Mucosa of descending colon (tissue), 3 donors: ENCODE data around the gene TH. TPM values are rescaled to one million over a fixed set of nuclear protein-coding genes. Genes with fewer than 3 reads are reported as not detected.

ENCODE experiments used
- ATAC-seq: fragments of 200-7000 bp; cut with Tn5 transposase; one replicate; pipeline ENCODE4 v1.9.1; 2020; ENCODE audit warnings: mild to moderate bottlenecking, moderate library complexity
- DNase-seq, 3 donors: peaks; one replicate each; pipeline ENCODE4 v3.0.0-alpha.2; 2020
- H3K36me3 ChIP-seq: fragments of 200-600 bp; one replicate; pipeline ENCODE4 v1.8.0; 2021; ENCODE audit warnings: low read depth, mild to moderate bottlenecking
- H3K4me1 ChIP-seq: fragments of 200-600 bp; one replicate; pipeline ENCODE4 v1.8.0; 2021; ENCODE audit warnings: low read depth, mild to moderate bottlenecking
- H3K4me3 ChIP-seq: fragments of 200-600 bp; one replicate; pipeline ENCODE4 v1.8.0; 2021; ENCODE audit warnings: mild to moderate bottlenecking
- H3K9me3 ChIP-seq: fragments of 200-600 bp; one replicate; pipeline ENCODE4 v1.8.0; 2021; ENCODE audit warnings: mild to moderate bottlenecking
- intact Hi-C, 2 donors: fragments of 100-400 bp; cut with DNase I in 1 of 2; cut with micrococcal nuclease in 1 of 2; formaldehyde crosslinking; loops; one replicate each; pipeline versions ENCODE4 v1.11.0 to v1.11.1; 2022; cut with DNase I, micrococcal nuclease
- total RNA-seq, 3 donors: library from RNA; stranded (reverse); fragmentation: NEBNext Ultra II Directional in 2 of 3; extraction: Animal tissue kit (Norgen Biotek cat#: 25700) in 2 of 3; gene quantifications; one replicate each; pipeline versions ENCODE4 v1.2.1 to v1.2.4, GENCODE V29; 2021 to 2023
- TF ChIP-seq, protein P1 (sequence below): fragments of 200-600 bp; IDR thresholded peaks from one replicate; pipeline ENCODE4 v1.8.0; 2022; ENCODE audit warnings: antibody characterized with exemption, mild to moderate bottlenecking
- donor health status: DM: no; HTN: no; CAD: no; lungs with moderate emphysema.
- donor health status: DM: no; HTN: no; CAD: no.
- donor health status: DM: no; HTN: yes; CAD: no.

TH gene
- total RNA-seq, 3 donors from 2014 or later = 0.17 TPM; not detected in 2

- peak; percentile 32 for ATAC-seq
- intact Hi-C loops = loop anchor here in 1 of 2 donors (10.0 kb wide), 1 partner anchor 92 kb away; no protein-coding TSS in a partner anchor
- Histone ChIP-seq H3K4me1 (peaks cover 13% of the 10 kb centered on the region), H3K4me3 (no peak overlapping the region), H3K9me3 (no peaks in the 10 kb centered on the region), H3K36me3 (no peaks in the 10 kb centered on the region)
- TF ChIP-seq, protein P1, sequence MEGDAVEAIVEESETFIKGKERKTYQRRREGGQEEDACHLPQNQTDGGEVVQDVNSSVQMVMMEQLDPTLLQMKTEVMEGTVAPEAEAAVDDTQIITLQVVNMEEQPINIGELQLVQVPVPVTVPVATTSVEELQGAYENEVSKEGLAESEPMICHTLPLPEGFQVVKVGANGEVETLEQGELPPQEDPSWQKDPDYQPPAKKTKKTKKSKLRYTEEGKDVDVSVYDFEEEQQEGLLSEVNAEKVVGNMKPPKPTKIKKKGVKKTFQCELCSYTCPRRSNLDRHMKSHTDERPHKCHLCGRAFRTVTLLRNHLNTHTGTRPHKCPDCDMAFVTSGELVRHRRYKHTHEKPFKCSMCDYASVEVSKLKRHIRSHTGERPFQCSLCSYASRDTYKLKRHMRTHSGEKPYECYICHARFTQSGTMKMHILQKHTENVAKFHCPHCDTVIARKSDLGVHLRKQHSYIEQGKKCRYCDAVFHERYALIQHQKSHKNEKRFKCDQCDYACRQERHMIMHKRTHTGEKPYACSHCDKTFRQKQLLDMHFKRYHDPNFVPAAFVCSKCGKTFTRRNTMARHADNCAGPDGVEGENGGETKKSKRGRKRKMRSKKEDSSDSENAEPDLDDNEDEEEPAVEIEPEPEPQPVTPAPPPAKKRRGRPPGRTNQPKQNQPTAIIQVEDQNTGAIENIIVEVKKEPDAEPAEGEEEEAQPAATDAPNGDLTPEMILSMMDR = no peak
- peak in 2 of 3 donors; percentile 45 to 47 for DNase-seq
These were observed 31.4 kb upstream of the TH start for GRCh38 chr11:2202900-2203439.

DNA sequence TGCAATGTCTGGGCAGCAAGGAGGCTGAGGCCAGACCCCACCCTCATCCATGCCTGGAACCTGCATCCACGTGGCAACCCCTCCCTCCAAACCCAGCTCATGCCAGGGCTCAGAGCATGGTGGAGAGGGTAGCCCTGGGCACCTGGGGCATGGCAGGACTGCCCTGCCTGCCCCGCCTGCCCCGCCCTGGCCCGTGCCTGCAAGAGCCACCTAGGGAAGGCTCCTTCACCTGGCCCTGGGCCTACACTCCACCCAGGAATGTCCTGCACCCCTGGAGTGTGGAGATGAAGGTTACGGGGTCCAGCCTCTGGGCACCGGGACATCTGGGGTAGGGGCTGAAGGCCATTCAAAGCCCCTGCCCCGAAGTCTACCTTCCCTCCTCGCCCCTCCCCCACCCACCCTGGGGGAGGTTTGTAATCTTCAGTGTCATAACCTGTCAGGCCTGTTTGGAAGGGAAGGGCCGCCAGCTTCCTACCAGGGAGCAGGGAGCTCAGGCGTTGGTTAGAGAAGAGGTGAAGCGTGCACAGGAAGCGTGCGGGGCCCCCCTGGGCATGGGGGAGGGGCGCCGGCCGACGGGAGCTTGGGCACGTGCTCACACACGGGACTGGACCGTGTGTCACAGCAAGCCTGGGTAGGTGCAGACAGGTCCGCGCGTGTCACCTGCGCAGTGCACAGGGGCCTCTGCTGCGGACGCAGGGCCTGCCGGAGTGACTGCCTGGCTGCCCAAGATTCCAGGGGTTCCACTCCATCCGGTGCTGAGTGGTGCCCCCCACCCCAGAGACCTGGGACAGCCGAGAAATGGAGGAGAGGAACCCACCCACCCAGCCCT, 30.7 kb upstream of the TH start:
- Histone ChIP-seq H3K4me3 (no peak overlapping the region), H3K36me3 (no peaks in the 10 kb centered on the region), H3K9me3 (no peaks in the 10 kb centered on the region), H3K4me1 (peaks cover 13% of the 10 kb centered on the region)
- ATAC-seq (peak; percentile 82), DNase-seq (peak; percentile 85 to 87 (median 85))
- TF ChIP-seq, protein P1 = no peak
- intact Hi-C loops = loop anchor here in 1 of 2 donors (10.0 kb wide), 1 partner anchor 93 kb away; no protein-coding TSS in a partner anchor

GRCh38 chr11:2201542-2201941, 29.9 kb upstream of the TH start:
- TF ChIP-seq, protein P1 = no peak
- H3K9me3 ChIP-seq = no peaks in the 10 kb centered on the region
- no peak overlapping the region for H3K4me3 ChIP-seq
- DNase-seq (peak in 1 of 3 donors; percentile 16), ATAC-seq (no peak)
- no peaks in the 10 kb centered on the region for H3K36me3 ChIP-seq
- peaks cover 13% of the 10 kb centered on the region for H3K4me1 ChIP-seq
- intact Hi-C loops = loop anchor here in 1 of 2 donors (10.0 kb wide), 1 partner anchor 93 kb away; no protein-coding TSS in a partner anchor

DNA sequence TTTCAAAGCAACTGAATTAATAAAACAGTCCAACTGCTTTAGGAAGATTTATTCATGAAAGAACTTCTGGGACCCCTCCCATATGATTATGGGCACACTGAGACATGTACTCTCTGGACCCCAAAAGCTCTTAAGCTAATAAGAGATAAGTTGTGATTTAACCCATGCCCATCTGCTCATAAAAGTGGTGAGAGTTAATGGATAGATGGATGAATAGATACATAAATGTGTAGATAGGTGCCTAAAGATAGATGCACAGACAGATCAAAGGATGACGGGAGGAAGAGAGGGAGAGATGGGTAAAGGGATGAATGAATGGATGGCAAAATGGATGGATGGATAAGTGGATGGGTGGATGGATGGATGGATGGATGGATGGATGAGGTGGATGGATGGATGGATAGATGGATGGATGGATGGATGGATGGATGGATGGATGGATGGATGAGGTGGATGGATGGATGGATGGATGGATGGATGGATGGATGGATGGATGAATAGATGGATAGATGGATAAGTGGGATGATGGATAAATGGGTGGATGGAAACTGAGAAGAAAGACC, 29.4 kb upstream of the TH start:
- TF ChIP-seq, protein P1 = no peak
- ATAC-seq (no peak), DNase-seq (no peak)
- Histone ChIP-seq H3K36me3 (no peaks in the 10 kb centered on the region), H3K4me1 (peaks cover 13% of the 10 kb centered on the region), H3K9me3 (no peaks in the 10 kb centered on the region), H3K4me3 (no peak overlapping the region)
- intact Hi-C loops = loop anchor here in 1 of 2 donors (10.0 kb wide), 1 partner anchor 94 kb away; no protein-coding TSS in a partner anchor

DNA sequence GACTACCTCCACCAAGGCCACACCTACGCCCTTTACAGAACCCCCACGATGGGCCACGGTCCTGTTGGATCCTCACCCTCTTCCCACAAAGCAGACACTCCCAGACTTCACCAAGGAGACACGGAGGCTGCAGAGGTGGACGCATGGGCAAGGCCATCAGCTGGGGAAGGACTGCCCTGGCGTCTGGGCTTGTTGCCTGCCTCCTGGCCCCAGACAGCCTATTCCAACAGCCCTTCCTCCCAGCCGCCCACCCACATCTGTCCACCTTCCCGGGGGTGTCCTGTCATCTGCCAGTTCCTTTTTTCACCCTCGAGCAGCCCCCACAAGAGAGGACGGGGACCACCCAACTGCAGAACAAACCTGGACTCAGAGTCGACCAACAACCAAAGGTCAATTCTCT, 28.9 kb upstream of the TH start:
- intact Hi-C loops = loop anchor here in 1 of 2 donors (10.0 kb wide), 1 partner anchor 94 kb away; no protein-coding TSS in a partner anchor
- TF ChIP-seq, protein P1 = no peak
- peaks cover 13% of the 10 kb centered on the region for H3K4me1 ChIP-seq
- no peaks in the 10 kb centered on the region for H3K9me3 ChIP-seq
- ATAC-seq = no peak
- no peaks in the 10 kb centered on the region for H3K36me3 ChIP-seq
- peak in 1 of 3 donors; percentile 18 for DNase-seq
- no peak overlapping the region for H3K4me3 ChIP-seq
